Mesothelial cell of epicardium (in vitro differentiated cells): ENCODE results near the gene NOL6. TPM values are rescaled to one million over a fixed set of nuclear protein-coding genes. Genes with fewer than 3 reads are reported as not detected.
A peak's percentile ranks its signal among the peaks of the same experiment; 100 is the strongest.

ENCODE experiments used
- DNase-seq, 2 experiments: peaks; one replicate each; pipeline ENCODE4 v3.0.0; 2021; ENCODE audit warnings: low spot score in 2 of 2; ENCODE audit not compliant: unreplicated experiment in 2 of 2
- H3K27ac Mint-ChIP-seq: 2 replicates; pipeline ENCODE4 v1.8.0; 2021; ENCODE audit warnings: mixed read lengths
- H3K27me3 Mint-ChIP-seq: 2 replicates; pipeline ENCODE4 v1.8.0; 2021; ENCODE audit warnings: low read depth, mixed read lengths
- H3K36me3 Mint-ChIP-seq: 2 replicates; pipeline ENCODE4 v1.8.0; 2021; ENCODE audit warnings: mixed read lengths
- H3K4me1 Mint-ChIP-seq: 2 replicates; pipeline ENCODE4 v1.8.0; 2021; ENCODE audit warnings: mixed read lengths
- H3K4me3 Mint-ChIP-seq: 2 replicates; pipeline ENCODE4 v1.8.0; 2021; ENCODE audit warnings: mild to moderate bottlenecking, moderate library complexity, mixed read lengths
- H3K9me3 Mint-ChIP-seq: 2 replicates; pipeline ENCODE4 v1.8.0; 2021; ENCODE audit warnings: mixed read lengths
- CTCF ChIP-seq: fragments of 200-600 bp; sonication (generic); IDR thresholded peaks from one replicate; pipeline ENCODE4 v1.5.0; 2021; ENCODE audit warnings: antibody characterized with exemption; ENCODE audit not compliant: unreplicated experiment
- total RNA-seq: library from RNA; stranded (reverse); gene quantifications from 3 replicates; pipeline ENCODE4 v1.2.1, GENCODE V29; 2021

Gene NOL6
- total RNA-seq, 1 donor from 2014 or later: 37.9 TPM

GRCh38 chr9:33480976-33481375 is 7.3 kb upstream of the NOL6 start:
- Mint-ChIP-seq H3K4me3 (no peak overlapping the region), H3K27ac (no peak overlapping the region), H3K9me3 (no peaks in the 10 kb centered on the region), H3K4me1 (peaks cover 5% of the 10 kb centered on the region), H3K27me3 (no peaks in the 10 kb centered on the region), H3K36me3 (peaks cover 3% of the 10 kb centered on the region)
- TF ChIP-seq CTCF: no peak
- DNase-seq: no peak

GRCh38 chr9:33480106-33480505 is 6.4 kb upstream of the NOL6 start:
- H3K4me1 Mint-ChIP-seq: peaks cover 5% of the 10 kb centered on the region
- DNase-seq: no peak
- H3K27me3 Mint-ChIP-seq: no peaks in the 10 kb centered on the region
- H3K4me3 Mint-ChIP-seq: no peak overlapping the region
- no peaks in the 10 kb centered on the region for H3K9me3 Mint-ChIP-seq
- TF ChIP-seq CTCF: no peak
- peak overlapping the region; percentile 14 for H3K27ac Mint-ChIP-seq
- peaks cover 3% of the 10 kb centered on the region for H3K36me3 Mint-ChIP-seq

- no peak for DNase-seq
Observed at GRCh38 chr9:33476503-33476902, 2.8 kb upstream of the NOL6 start.

GRCh38 chr9:33475357-33475756 is 1.6 kb upstream of the NOL6 start:
- Mint-ChIP-seq H3K36me3 (peaks cover 11% of the 10 kb centered on the region), H3K27ac (peak overlapping the region; percentile 39), H3K27me3 (no peaks in the 10 kb centered on the region), H3K4me1 (peaks cover 27% of the 10 kb centered on the region), H3K4me3 (no peak overlapping the region), H3K9me3 (no peaks in the 10 kb centered on the region)
- no peak for TF ChIP-seq CTCF
- peak in 1 of 2 experiments; percentile 10 for DNase-seq

More at GRCh38 chr9:33476503-33476902, 2.8 kb upstream of the NOL6 start:
- Mint-ChIP-seq H3K4me3 (no peak overlapping the region), H3K27me3 (no peaks in the 10 kb centered on the region), H3K4me1 (peaks cover 24% of the 10 kb centered on the region), H3K9me3 (no peaks in the 10 kb centered on the region), H3K27ac (no peak overlapping the region), H3K36me3 (peaks cover 5% of the 10 kb centered on the region)
- no peak for TF ChIP-seq CTCF

GRCh38 chr9:33472881-33473615 is 676 bp downstream of the NOL6 start:
- TF ChIP-seq CTCF: no peak
- peak overlapping the region; percentile 90 for H3K4me3 Mint-ChIP-seq
- peaks cover 15% of the 10 kb centered on the region for H3K36me3 Mint-ChIP-seq
- no peaks in the 10 kb centered on the region for H3K9me3 Mint-ChIP-seq
- peak overlapping the region; percentile 97 for H3K27ac Mint-ChIP-seq
- H3K4me1 Mint-ChIP-seq: peaks cover 22% of the 10 kb centered on the region
- peak in 1 of 2 experiments; percentile 37 for DNase-seq
- no peaks in the 10 kb centered on the region for H3K27me3 Mint-ChIP-seq
